Smooth muscle cell (in vitro differentiated cells): Measurements from ENCODE around the gene SHOX. TPM values are rescaled to one million over a fixed set of nuclear protein-coding genes. Genes with fewer than 3 reads are reported as not detected.

Experiments used
- DNase-seq: peaks from one replicate; lab custom pipeline; 2025; ENCODE audit not compliant: unreplicated experiment; lab: John Stamatoyannopoulos, UW
- H2AFZ ChIP-seq: fragments of 200-600 bp; sonication (generic); 2 replicates; pipeline ENCODE4 v1.6.0; 2016; ENCODE audit warnings: antibody characterized with exemption, low read depth, mild to moderate bottlenecking
- H3F3A ChIP-seq: fragments of 200-600 bp; sonication (generic); 2 replicates; pipeline ENCODE4 v1.6.0; 2017; ENCODE audit warnings: antibody characterized with exemption, low read depth
- H3K27ac ChIP-seq: fragments of 200-600 bp; sonication (generic); 2 replicates; pipeline ENCODE4 v1.5.1; 2016; ENCODE audit warnings: low read depth, mild to moderate bottlenecking
- H3K27me3 ChIP-seq: fragments of 200-600 bp; sonication (generic); 2 replicates; pipeline ENCODE4 v1.6.1; 2016; ENCODE audit warnings: low read depth, mild to moderate bottlenecking
- H3K36me3 ChIP-seq: fragments of 200-600 bp; sonication (generic); 2 replicates; pipeline ENCODE4 v1.5.1; 2016; ENCODE audit warnings: low read depth
- H3K4me1 ChIP-seq: fragments of 200-600 bp; sonication (generic); 2 replicates; pipeline ENCODE4 v1.5.1; 2016; ENCODE audit warnings: low read depth
- H3K4me2 ChIP-seq: fragments of 200-600 bp; sonication (generic); 2 replicates; pipeline ENCODE4 v1.6.0; 2016; ENCODE audit warnings: mild to moderate bottlenecking
- H3K4me3 ChIP-seq: fragments of 200-600 bp; sonication (generic); 2 replicates; pipeline ENCODE4 v1.5.1; 2016; ENCODE audit warnings: mild to moderate bottlenecking
- H3K79me2 ChIP-seq: fragments of 200-600 bp; sonication (generic); 2 replicates; pipeline ENCODE4 v1.6.0; 2016; ENCODE audit warnings: low read depth, mild to moderate bottlenecking
- H3K9ac ChIP-seq: fragments of 200-600 bp; sonication (generic); 2 replicates; pipeline ENCODE4 v1.6.0; 2016; ENCODE audit warnings: low read depth
- H3K9me3 ChIP-seq: fragments of 200-600 bp; sonication (generic); replicated peaks from 2 replicates; pipeline ENCODE4 v1.5.1; 2016; ENCODE audit warnings: low read depth
- H4K20me1 ChIP-seq: fragments of 200-600 bp; sonication (generic); 2 replicates; pipeline ENCODE4 v1.6.0; 2016; ENCODE audit warnings: low read depth
- CTCF ChIP-seq: fragments of 200-600 bp; sonication (generic); IDR thresholded peaks from 2 replicates; pipeline ENCODE4 v1.5.1; 2017; ENCODE audit warnings: borderline replicate concordance, mild to moderate bottlenecking, antibody characterized with exemption; ENCODE audit not compliant: insufficient read depth, poor library complexity, severe bottlenecking
- WGBS: methylation state at CpG from one replicate; pipeline ENCODE4 v1.1.7; 2016; ENCODE audit warnings: low lambda C conversion rate; 5-methylcytosine and 5-hydroxymethylcytosine counted together
- polyA plus RNA-seq: library from polyadenylated mRNA; unstranded; fragments of >200 nt; fragmentation: Nextera tagmentation; extraction: Ambion mirVana; gene quantifications from 2 replicates; pipeline ENCODE4 v1.2.1, GENCODE V29; 2016
- total RNA-seq: library from RNA; depleted of rRNA; stranded (reverse); fragments of >200 nt; gene quantifications from 2 replicates; pipeline ENCODE4 v1.2.3, GENCODE V29; 2014

SHOX gene
- total and polyA plus RNA-seq, 2 experiments from 2014 or later, result not detected

GRCh38 chrX:653306-653705 is 22.7 kb downstream of the SHOX start:
- no peaks in the 10 kb centered on the region for H4K20me1 ChIP-seq
- no peaks in the 10 kb centered on the region for H3K4me1 ChIP-seq
- no peak overlapping the region for H3K4me3 ChIP-seq
- H2AFZ ChIP-seq, result no peak overlapping the region
- WGBS, result 85% methylated on average over 4 of the region's 4 CpGs
- TF ChIP-seq CTCF, result no peak
- no peaks in the 10 kb centered on the region for H3K36me3 ChIP-seq
- no peak for DNase-seq
- no peaks in the 10 kb centered on the region for H3K9me3 ChIP-seq
- H3K27me3 ChIP-seq, result no peaks in the 10 kb centered on the region
- H3K4me2 ChIP-seq, result no peak overlapping the region
- H3F3A ChIP-seq, result no peaks in the 10 kb centered on the region
- H3K9ac ChIP-seq, result no peak overlapping the region
- no peak overlapping the region for H3K27ac ChIP-seq
- H3K79me2 ChIP-seq, result no peaks in the 10 kb centered on the region

- Histone ChIP-seq H3K36me3 (no peaks in the 10 kb centered on the region), H3K4me2 (no peak overlapping the region), H3K79me2 (no peaks in the 10 kb centered on the region), H3K4me1 (no peaks in the 10 kb centered on the region), H4K20me1 (no peaks in the 10 kb centered on the region), H3K9me3 (no peaks in the 10 kb centered on the region), H3K9ac (no peak overlapping the region), H3K4me3 (no peak overlapping the region), H2AFZ (no peak overlapping the region), H3F3A (no peaks in the 10 kb centered on the region), H3K27me3 (no peaks in the 10 kb centered on the region), H3K27ac (no peak overlapping the region)
- no peak for DNase-seq
- WGBS, result 95% methylated on average over 10 of the region's 10 CpGs
- no peak for TF ChIP-seq CTCF
Measured at GRCh38 chrX:661154-661553, 30.6 kb downstream of the SHOX start.

GRCh38 chrX:662126-662525 is 31.5 kb downstream of the SHOX start:
- no peak overlapping the region for H3K4me3 ChIP-seq
- H3K36me3 ChIP-seq, result no peaks in the 10 kb centered on the region
- H4K20me1 ChIP-seq, result no peaks in the 10 kb centered on the region
- no peak overlapping the region for H2AFZ ChIP-seq
- WGBS, result 90% methylated on average over 20 of the region's 20 CpGs
- no peak for TF ChIP-seq CTCF
- no peak overlapping the region for H3K9ac ChIP-seq
- H3F3A ChIP-seq, result no peaks in the 10 kb centered on the region
- H3K79me2 ChIP-seq, result no peaks in the 10 kb centered on the region
- H3K4me1 ChIP-seq, result no peaks in the 10 kb centered on the region
- no peaks in the 10 kb centered on the region for H3K9me3 ChIP-seq
- H3K4me2 ChIP-seq, result no peak overlapping the region
- H3K27ac ChIP-seq, result no peak overlapping the region
- DNase-seq, result no peak
- H3K27me3 ChIP-seq, result no peaks in the 10 kb centered on the region

GRCh38 chrX:663841-664240 is 33.2 kb downstream of the SHOX start:
- Histone ChIP-seq H3K9ac (no peak overlapping the region), H4K20me1 (no peaks in the 10 kb centered on the region), H3K9me3 (no peaks in the 10 kb centered on the region), H3F3A (no peaks in the 10 kb centered on the region), H3K4me1 (no peaks in the 10 kb centered on the region), H2AFZ (no peak overlapping the region), H3K27ac (no peak overlapping the region), H3K4me2 (no peak overlapping the region), H3K36me3 (no peaks in the 10 kb centered on the region), H3K79me2 (no peaks in the 10 kb centered on the region), H3K27me3 (no peaks in the 10 kb centered on the region), H3K4me3 (no peak overlapping the region)
- no peak for DNase-seq
- WGBS, result 94% methylated on average over 18 of the region's 18 CpGs
- no peak for TF ChIP-seq CTCF
